ENCODE measurements around the gene NLGN4X. TPM values are rescaled to one million over a fixed set of nuclear protein-coding genes. Genes with fewer than 3 reads are reported as not detected.

NLGN4X gene
- polyA plus RNA-seq (ENCODE audit: insufficient read length in 4 of 4) = 10 to 100 TPM; 11.1 to 15.7 (median 14.6) TPM

DNA sequence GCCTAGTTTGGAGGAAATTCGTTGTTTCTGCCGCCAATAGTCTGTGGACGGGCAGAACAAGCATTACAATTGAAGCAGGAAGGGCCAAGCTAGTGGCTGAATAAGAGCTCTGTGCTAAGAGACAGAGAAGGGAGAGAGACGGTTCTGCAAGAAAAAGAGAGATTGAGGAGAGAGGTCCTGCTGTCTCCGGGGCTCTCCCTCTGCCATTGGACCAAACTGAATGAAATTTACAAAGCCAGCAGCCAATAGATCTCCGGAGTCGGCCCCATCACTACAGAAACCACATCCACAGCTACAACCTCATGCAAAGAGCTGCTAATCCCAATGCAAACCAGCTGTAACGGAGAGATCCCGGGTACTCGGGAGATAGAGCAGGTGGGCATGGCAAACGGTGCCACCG lies at the start of gene NLGN4X:
NLGN4X (minus strand) TSS at position 148 of the 400 bp plus-strand sequence. CDS start 77,401 bp downstream, outside the sequence.
- DNase-seq (ENCODE audit: low read depth in 4 of 4, low spot score in 3 of 4) = no peak

DNA sequence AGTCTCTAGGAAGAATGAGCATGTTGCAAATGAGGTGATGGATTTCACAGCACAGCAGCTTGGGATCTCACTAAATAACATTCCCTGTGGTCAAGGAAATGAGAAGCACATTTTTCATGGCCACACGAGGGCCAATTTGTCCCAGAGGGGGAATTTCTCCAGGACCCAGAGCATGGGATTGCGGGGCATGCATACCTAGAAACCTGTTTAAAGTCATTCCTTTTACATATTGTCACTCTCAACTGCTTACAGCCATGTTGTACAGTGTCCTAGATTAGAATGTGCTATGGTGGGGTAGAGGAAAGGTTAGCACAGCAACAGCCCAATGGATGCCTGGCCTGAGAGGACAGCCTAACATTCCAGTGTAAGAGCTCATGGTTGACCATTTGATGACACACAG lies 37.4 kb upstream of the NLGN4X start:
- no peak for DNase-seq (ENCODE audit: low read depth in 4 of 4, low spot score in 3 of 4)

DNA sequence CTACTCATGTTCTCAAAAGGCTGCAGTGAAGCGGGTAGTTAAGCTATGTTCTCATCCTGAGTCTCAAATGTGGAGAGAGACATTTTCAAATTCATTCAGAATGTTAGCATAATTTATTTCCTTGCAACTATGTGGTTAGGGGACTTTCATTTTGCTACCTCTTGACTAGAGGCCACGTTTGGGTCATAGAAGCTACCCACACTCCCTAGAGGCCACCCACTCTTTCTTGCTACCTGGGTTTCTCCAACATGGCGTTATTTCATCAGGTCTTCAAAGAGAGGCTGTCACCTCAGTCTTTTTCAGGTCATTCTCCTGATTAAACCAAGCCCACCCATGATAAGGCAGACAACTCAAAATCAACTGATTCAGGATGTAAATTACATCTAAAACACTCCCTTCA lies 34.3 kb upstream of the NLGN4X start:
- DNase-seq (ENCODE audit: low read depth in 4 of 4, low spot score in 3 of 4) = no peak

DNA sequence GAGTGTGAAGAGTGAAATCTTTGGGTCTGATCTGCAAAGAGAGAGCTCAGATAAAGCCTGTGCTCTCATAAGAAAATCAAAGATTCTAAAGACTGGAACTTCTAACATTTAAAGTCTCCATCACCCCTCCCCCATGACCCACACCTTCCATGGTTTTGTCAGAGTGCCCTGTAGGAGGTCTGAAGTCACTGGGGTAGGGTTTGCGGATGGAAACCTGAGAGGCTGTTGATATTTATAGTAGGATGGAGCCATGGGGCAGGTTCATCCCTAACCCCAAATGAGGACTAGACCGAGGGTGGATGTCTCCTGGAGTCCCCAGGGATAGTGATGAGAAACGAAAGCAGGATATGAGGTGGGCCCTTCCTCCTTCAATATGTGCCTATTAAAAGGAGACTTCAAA lies 28.4 kb upstream of the NLGN4X start:
- no peak for DNase-seq (ENCODE audit: low read depth in 4 of 4, low spot score in 3 of 4)

DNA sequence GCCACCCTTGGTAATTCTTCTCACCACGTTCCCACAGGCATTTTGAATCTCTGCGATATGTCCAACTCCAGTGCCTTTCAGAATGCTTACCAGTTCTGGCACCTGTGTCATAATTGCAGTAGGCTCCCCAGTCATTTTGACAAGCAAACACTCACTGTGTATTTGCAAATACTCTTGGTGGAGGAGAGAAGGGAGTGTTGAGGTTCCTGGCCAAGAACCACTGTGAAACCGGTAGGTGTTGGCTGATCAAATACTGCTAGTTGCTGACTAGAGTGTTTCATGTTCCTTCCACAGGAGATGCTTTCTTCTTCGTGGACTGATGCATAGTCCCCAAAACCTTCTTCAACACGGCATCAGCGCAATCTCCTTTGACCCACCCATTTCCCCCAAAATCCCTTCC lies 16.0 kb upstream of the NLGN4X start:
- no peak for DNase-seq (ENCODE audit: low read depth in 4 of 4, low spot score in 3 of 4)

DNA sequence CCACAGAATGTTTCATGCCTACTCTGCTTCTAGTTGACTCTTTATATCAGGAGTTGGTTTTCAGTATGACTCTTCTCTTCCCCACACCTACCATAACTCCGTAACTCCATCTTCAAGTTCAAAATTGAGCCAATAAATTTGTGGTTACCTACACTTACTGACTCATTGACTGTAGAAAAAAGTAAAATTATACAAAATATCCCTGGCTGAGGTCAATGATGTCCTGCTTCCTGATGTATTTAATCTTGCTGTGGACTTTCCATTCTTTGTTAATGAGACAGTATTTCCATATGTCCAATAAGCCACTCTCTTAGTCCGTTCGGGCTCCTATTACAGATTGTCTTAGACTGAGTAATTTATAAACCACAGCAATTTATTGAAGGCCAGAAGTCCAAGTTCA lies 9.9 kb upstream of the NLGN4X start:
- no peak for DNase-seq (ENCODE audit: low read depth in 4 of 4, low spot score in 3 of 4)

DNA sequence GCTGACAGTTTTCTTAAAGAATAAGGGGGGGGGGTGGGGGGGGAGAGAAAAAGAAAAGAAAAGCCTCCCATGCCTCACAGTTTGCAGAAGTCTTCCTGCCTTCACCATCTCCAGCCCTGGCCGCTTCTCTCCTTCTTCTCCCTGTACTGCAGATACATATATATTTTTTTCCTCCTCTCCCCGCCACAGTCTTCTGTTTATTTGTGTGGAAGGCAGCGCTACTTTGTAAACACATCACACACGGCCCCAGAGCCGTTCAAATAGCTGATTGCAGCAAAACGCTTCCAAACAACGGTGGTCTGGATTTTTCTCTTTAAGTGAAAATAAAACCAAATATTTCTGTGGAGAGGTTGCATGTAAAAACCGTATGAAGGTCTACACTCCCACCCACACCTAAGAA lies 732 bp downstream of the NLGN4X start:
- no peak for DNase-seq (ENCODE audit: low read depth in 4 of 4, low spot score in 3 of 4)

DNA sequence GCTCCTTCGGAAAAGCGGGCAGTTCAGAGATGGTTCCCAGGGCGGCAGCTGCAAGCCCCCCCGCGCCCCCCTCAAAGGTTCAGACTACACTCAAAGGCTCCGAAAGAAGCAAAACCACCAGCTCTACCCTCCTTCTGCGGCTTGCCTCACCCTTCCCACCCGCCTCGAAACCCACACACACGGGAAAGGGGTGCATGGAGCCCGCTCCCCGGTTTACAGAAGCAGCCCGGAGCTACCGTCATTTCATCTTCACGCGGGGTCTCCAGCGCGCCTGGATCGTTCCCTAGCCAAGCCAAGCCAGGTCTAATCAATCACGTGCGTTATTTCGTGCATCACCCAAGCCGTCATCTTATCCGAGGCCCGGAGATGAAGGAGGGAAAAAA lies 1.2 kb downstream of the NLGN4X start:
- DNase-seq (ENCODE audit: low read depth in 4 of 4, low spot score in 3 of 4) = no peak

DNA sequence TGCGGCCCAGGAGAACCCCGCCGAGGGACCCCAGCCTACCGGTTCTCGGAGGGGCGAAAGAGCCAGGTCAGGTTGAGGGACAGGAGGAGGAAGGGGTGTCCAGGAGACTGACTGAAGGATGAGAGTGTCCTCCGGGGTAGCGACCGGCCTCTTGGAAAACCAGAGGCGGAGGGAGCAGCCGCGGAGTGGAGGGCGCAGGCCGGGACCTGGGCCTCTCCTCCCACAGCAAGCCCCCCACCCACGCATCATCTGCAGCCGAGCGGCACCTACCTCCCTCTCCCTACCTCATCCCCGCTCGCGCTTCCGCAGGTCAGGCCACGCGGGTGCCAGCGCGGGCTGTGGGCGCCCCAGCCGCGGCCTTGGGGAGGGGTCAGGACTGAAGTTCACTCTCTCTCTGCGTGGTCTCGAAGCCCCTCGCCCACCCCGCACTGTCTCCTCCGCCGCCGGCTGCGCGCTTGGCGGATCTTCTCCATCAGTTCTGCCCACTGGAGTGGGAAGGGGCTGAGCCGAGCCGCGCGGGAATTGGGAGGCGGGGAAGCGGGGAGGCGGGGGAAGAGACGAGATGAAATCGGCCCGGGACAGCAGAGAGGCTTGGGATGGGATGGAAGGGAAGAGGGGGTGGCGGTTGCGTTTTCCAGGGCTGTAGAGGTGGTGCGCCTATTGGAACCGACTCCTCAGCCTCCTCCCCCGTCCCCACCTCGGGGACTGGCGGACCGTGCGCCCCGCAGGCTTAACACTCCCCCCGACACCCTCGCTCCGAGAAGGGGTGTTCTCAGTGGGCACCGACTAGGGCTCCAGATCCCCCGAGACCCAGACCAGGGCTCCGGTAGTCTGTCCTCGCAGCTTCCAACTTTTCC lies 1.8 kb downstream of the NLGN4X start:
- DNase-seq (ENCODE audit: low read depth in 4 of 4, low spot score in 3 of 4) = no peak

DNA sequence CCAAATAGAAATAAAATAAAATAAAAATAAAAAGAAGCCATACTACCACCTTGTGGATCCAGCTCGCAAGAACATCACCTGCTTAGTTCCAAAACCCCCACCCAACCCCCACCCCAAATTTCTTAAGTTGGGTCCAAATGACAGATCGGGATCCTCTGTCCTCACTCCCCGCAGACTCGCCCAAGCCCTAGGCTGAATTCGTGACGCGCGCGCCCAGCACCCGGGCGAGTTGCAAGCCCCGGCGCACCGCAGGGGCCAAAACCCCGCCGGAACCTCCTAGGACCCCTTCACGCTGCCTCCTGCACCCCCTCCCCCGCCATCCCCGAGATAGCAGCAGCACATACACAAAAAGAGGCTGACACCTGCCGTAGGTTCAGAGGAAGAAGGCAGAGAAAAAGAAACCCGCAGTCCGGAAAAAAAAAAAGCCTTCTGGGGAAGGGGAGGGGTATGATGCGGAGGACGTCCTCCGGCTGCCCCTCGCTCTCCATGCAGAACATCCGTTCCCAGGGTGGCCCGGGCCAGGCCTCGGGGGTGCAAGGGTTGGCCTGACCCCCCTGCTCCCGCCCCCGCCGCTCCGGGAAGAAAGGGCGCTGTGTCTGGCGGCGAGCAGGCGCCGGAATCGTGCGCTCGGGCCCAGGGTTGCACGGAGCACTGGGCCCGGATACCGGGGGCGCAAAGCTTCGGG lies 2.6 kb downstream of the NLGN4X start:
- DNase-seq (ENCODE audit: low read depth in 4 of 4, low spot score in 3 of 4) = no peak

DNA sequence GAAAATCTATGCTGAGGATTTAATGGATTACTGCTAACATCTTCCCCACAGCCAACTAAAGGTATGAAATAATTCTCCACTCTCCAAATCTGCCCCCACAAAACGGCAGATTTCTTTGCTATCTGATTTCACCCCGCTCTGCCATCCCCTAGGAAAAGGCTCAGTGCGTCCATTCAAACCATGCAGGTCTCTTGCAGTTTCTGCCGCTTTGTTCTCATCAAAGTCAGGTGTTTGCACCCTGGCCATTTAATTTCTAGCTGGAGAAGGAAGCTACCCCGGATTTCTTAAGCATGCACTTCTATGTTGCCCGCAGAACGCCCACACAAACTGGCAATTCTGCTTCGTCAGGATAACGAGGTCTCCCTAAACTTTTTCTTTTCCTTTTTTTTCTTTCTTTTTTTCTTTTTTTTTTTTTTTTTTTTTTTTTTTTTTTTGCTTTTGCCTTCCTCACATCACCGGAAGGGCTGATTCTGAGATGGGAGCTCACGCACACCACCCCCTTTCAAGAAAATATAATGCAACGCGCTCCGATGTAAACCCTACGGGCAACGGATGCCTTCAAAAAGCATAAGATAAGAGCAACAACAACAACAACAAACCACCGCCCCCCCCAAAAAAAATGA lies 3.3 kb downstream of the NLGN4X start:
- DNase-seq (ENCODE audit: low read depth in 4 of 4, low spot score in 3 of 4) = no peak

DNA sequence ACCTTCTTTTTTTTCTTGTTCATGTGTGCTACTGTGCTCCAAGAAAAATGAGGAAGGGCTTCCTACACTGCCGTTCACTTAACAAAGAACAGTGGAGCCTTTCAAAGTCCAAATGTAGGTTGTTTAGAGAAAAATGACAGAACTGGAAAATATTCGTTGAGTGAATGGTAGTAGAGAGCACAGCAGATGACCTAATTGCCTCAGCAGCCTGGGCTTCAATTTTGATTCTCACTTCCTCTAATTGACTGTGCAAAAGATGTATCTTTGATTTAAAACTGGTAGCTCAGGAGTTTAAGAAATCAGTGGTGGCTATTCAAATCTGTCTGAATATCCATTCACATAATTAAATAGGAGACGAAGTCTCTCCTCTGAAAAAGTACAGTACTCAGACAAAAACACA lies 5.2 kb downstream of the NLGN4X start:
- DNase-seq (ENCODE audit: low read depth in 4 of 4, low spot score in 3 of 4) = no peak

DNA sequence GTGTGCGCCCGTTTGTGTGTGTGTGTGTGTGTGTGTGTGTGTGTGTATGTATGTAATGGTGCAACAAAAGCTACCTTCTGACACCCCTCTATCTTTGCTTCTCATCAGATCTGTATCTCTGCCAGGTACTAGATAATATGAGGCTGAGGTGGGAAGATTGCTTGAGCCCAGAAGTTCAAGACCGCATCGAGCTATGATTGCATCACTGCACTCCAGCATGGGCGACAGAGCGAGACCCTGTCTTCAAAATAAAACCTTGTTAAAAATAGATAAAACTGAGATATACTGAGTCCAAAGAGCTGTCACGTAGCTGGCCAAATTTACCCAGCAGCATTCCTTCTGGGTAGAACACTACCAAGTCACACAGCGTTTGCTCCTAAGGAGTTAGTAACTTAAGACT lies 18.4 kb downstream of the NLGN4X start:
- no peak for DNase-seq (ENCODE audit: low read depth in 4 of 4, low spot score in 3 of 4)

DNA sequence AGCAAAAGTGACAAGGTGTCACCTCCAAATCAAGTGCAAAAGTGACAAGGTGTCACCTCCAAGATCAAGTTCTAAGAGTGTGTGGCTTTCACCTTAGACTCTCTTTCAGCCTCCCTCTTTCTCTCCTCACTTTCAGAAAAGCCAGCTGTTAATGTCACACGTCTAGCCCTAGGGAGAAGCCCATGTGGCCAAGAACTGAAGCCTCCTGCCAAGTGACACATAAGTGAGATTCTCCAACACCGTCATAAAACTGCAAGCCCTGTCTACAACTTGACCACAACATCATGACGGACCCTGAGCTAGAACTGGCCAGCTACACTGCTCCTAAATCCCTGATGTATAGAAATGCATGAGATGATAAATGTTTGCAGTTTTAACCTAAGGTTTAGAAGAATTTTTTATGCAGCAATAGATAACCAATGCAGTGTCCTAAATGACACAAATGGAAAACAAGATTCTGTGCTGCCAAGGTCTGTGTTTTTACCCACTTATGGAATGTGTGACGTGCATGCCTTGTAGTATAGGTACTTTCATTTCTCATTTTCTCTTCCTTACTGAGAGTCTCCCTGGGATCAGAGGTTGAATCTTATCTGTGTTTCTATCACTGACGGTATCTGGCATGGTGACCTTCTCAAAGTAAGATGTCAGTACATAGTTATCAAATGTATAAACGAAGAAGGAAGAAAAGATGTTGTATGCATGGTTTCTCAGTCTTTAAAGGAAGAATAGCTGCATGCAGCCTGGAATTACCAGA lies 25.0 kb downstream of the NLGN4X start:
- no peak for DNase-seq (ENCODE audit: low read depth in 4 of 4, low spot score in 3 of 4)

DNA sequence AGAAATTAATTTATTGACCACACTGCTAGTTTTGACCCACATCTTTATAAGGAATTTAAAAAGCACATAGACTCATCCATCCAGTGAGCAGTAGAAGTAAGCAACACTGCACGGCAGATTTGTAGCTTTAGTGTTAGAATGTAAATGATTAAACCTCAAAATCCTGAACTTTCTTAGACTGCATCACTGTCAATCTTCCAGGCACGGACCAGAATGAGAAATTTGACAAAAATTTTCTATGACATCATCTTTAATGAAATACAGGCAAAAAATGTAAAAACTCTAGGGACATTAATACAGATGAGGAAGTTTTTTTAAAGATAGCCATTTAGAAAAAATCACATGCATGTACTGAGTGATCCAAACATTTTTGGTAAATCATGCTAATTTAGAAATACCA lies 29.2 kb downstream of the NLGN4X start:
- no peak for DNase-seq (ENCODE audit: low read depth in 4 of 4, low spot score in 3 of 4)

DNA sequence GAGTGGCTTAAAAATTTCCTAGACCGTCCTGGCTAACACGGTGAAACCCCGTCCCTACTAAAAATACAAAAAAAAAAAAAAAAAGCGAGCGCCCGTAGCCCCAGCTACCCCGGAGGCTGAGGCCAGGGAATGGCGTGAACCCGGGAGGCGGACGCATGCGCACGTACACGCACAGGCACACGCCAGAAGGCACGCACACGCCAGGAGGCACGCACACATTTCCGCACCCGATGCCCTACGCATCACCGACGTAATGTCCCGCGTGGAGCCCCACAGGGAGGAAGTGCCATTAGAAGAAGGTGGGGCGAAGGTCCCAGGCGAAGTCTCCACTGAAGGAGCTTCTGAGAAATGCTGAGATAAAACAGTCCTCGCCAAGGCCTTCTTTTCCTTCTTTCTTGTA lies 41.4 kb downstream of the NLGN4X start:
- DNase-seq (ENCODE audit: low read depth in 4 of 4, low spot score in 3 of 4) = no peak

DNA sequence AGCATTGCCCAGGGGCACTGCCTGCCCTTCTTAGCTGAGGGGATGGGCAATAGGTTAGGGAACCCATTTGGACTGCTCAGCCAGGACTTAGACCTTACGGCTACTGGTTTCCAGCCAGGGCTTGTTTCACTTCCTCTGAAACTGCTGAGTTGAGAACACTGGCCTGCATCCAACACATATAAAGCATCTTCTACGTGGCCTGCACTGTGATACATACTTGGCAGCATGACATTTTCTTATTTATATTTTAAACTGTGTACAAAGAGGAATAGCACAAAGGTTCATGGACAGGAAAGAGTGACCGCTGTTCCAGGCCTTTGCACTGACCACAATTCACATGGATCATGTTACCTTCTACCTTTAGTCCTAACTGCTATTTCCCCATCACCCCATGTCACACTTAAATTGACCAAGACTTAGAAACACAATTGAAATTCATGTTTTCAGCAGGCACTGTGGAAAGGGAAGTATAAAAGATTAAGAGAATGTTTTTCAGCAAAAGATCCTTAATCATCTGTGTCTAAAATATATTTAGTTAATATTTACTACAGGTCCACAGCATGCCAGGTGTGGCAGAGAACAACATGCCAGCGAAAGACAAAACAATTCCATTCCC lies 43.7 kb downstream of the NLGN4X start:
- peak in 1 of 4 donors; percentile 9 for DNase-seq (ENCODE audit: low read depth in 4 of 4, low spot score in 3 of 4)

DNA sequence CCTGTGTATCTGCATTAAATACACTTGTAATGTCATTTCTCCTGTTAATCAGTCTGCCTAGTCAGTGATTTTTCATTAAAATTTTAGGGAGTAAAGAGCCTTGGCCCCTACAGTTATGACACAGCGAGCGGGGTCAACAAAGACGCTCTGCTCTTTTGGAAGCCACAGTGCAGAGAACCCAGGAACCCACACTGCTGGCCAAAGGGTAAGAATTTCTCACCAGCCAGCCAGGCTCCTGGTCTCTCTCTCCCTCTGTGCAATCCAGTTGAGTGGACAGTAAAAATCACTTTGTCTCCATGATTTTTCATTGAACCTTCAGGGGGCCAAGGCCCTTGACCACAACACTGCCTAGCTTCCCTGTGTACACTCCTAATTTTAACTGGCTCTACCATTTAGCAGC lies 52.8 kb downstream of the NLGN4X start:
- DNase-seq (ENCODE audit: low read depth in 4 of 4, low spot score in 3 of 4) = no peak

DNA sequence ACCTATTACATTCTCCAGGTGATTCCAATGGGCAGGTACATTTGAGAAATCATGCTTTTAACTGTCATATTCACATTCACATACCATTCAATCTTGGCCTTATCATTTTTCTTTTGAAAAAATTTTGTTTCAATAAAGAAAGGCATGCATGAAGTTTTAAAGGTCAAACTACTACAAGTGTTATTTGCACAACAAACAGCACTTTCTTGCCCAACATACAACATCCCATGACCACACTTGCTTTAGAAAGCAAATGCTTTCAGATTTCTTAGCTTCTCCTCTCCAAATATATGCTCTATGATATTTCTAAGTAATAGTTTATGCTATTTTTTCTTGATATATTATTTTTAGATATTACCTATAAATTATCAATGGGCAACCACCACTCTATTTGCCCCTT lies 58.2 kb downstream of the NLGN4X start:
- DNase-seq (ENCODE audit: low read depth in 4 of 4, low spot score in 3 of 4) = no peak

DNA sequence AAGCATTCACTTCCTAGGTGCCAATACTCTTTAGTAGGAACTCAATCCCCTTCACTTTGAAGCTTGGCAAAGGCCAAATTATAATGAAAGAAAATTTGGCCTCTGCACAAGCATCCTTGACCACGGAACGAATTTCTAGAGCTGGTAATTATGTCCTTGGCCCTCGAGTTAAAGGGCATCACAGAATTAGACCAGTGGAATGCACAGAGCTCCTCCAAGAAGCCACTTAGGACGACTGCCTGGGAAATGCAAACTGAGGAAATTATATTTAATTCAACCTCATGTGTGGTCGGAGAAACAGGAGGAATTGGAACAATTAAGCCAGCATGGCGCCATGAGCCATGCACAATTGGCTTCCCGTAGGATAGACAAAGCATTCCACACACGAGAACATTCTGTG lies 59.3 kb downstream of the NLGN4X start:
- DNase-seq (ENCODE audit: low read depth in 4 of 4, low spot score in 3 of 4) = no peak

DNA sequence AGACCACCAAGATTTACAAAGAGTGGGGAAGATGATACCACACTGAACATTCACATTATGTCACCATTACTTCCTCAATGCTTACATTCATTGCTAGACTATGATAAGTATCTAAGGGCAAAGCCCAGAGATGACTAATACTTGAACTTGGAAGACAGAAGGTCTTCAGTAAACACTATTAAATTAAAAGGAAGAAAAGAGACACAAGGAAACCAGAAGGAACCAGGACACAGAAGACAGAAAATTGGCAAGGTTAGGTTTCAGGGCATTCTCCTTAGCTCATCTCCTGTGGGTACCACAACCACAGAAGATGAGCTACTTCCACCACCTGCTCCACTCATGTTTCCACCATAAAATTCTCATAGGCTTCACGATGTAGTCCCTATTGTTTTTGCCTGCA lies 64.9 kb downstream of the NLGN4X start:
- no peak for DNase-seq (ENCODE audit: low read depth in 4 of 4, low spot score in 3 of 4)
